Liver (tissue), 9 donors: ENCODE data around the gene CFAP97. TPM values are rescaled to one million over a fixed set of nuclear protein-coding genes. Genes with fewer than 3 reads are reported as not detected.
"Not testable (repeated sequence)": the region's sequence is repeated elsewhere in the genome, so short reads cannot be mapped to it uniquely, and the experiment has no call there.

Experiments used
- DNase-seq: peaks from one replicate; pipeline ENCODE4 v3.0.0-alpha.2; 2017; ENCODE audit warnings: low spot score
- H3K27ac ChIP-seq, 2 donors: one replicate each; pipeline ENCODE4 v1.7.0; 2013; ENCODE audit warnings: inconsistent platforms in 2 of 2, low read length in 2 of 2, control low read depth in 1 of 2, low read depth in 1 of 2, mild to moderate bottlenecking in 1 of 2
- H3K27me3 ChIP-seq, 4 donors: one replicate each; pipeline versions ENCODE4 v1.6.1 to v1.7.0; 2013; ENCODE audit warnings: low read length in 3 of 4, inconsistent platforms in 1 of 4, mild to moderate bottlenecking in 1 of 4, moderate library complexity in 1 of 4; ENCODE audit not compliant: control insufficient read depth in 4 of 4, insufficient read depth in 4 of 4
- H3K36me3 ChIP-seq, 4 donors: one replicate each; pipeline versions ENCODE4 v1.6.1 to v1.7.0; 2013; ENCODE audit warnings: low read length in 3 of 4, mild to moderate bottlenecking in 3 of 4, low read depth in 1 of 4, moderate library complexity in 1 of 4; ENCODE audit not compliant: control insufficient read depth in 4 of 4, insufficient read depth in 3 of 4
- H3K4me1 ChIP-seq, 4 donors: one replicate each; pipeline versions ENCODE4 v1.6.1 to v1.7.0; 2013; ENCODE audit warnings: low read length in 3 of 4, mild to moderate bottlenecking in 3 of 4, moderate library complexity in 1 of 4; ENCODE audit not compliant: control insufficient read depth in 4 of 4, insufficient read depth in 4 of 4
- H3K4me3 ChIP-seq, 3 donors: one replicate each; pipeline versions ENCODE4 v1.6.1 to v1.7.0; 2013; ENCODE audit warnings: low read length in 3 of 3, control low read depth in 1 of 3, low read depth in 1 of 3, mild to moderate bottlenecking in 1 of 3
- H3K9ac ChIP-seq, 2 donors: one replicate each; pipeline ENCODE4 v1.7.0; 2013; ENCODE audit warnings: low read length in 2 of 2, mild to moderate bottlenecking in 2 of 2, moderate library complexity in 2 of 2, control low read depth in 1 of 2, low read depth in 1 of 2
- H3K9me3 ChIP-seq, 4 donors: one replicate each; pipeline versions ENCODE4 v1.6.1 to v1.7.0; 2013; ENCODE audit warnings: low read length in 3 of 4; ENCODE audit not compliant: control insufficient read depth in 4 of 4
- EGR1 ChIP-seq, 2 donors: IDR thresholded peaks; 2 replicates each; pipeline ENCODE4 v1.6.1; 2016 to 2018; ENCODE audit warnings: antibody characterized with exemption in 2 of 2, low read depth in 2 of 2
- FOXA2 ChIP-seq: IDR thresholded peaks from 2 replicates; pipeline ENCODE4 v1.6.1; 2016; ENCODE audit warnings: antibody characterized with exemption
- GABPA ChIP-seq, 2 donors: IDR thresholded peaks in 1 of 2; conservative IDR thresholded peaks in 1 of 2; 2 replicates each; pipeline ENCODE4 v1.6.1; 2016; ENCODE audit warnings: antibody characterized with exemption in 2 of 2, mild to moderate bottlenecking in 1 of 2, moderate library complexity in 1 of 2
- HNF4A ChIP-seq, 2 donors: conservative IDR thresholded peaks; 2 replicates each; pipeline ENCODE4 v1.6.1; 2016; ENCODE audit warnings: antibody characterized with exemption in 2 of 2, mild to moderate bottlenecking in 2 of 2
- HNF4G ChIP-seq: IDR thresholded peaks from 2 replicates; pipeline ENCODE4 v1.6.1; 2016; ENCODE audit warnings: antibody characterized with exemption
- NR2F2 ChIP-seq: IDR thresholded peaks from 2 replicates; pipeline ENCODE4 v1.6.1; 2016; ENCODE audit warnings: antibody characterized with exemption
- REST ChIP-seq: IDR thresholded peaks from 2 replicates; pipeline ENCODE4 v1.6.1; 2016; ENCODE audit warnings: antibody characterized with exemption, mild to moderate bottlenecking
- RXRA ChIP-seq, 2 donors: IDR thresholded peaks; 2 replicates each; pipeline ENCODE4 v1.6.1; 2017 to 2018; ENCODE audit warnings: antibody characterized with exemption in 2 of 2, mild to moderate bottlenecking in 1 of 2
- SP1 ChIP-seq: IDR thresholded peaks from 2 replicates; pipeline ENCODE4 v1.6.1; 2018; ENCODE audit warnings: antibody characterized with exemption, mild to moderate bottlenecking
- YY1 ChIP-seq: IDR thresholded peaks from 2 replicates; pipeline ENCODE4 v1.6.1; 2016; ENCODE audit warnings: antibody characterized with exemption, mild to moderate bottlenecking
- WGBS: extraction: QIAGEN DNeasy Blood & Tissue Kit; methylation state at CpG from one replicate; pipeline ENCODE4 v1.1.7; 2013; 5-methylcytosine and 5-hydroxymethylcytosine counted together
- polyA plus RNA-seq, 2 donors: library from polyadenylated mRNA; stranded (reverse) in 1 of 2; unstranded in 1 of 2; fragments of 200-250 nt in 1 of 2; fragments of >200 nt in 1 of 2; fragmentation: Nextera tagmentation in 1 of 2; extraction: Ambion mirVana in 1 of 2; gene quantifications; one replicate each; pipeline versions ENCODE4 v1.2.1 to v1.2.3, GENCODE V29; 2013 to 2015
- total RNA-seq, 2 donors: library from RNA; depleted of rRNA; stranded (reverse); fragments of >200 nt; gene quantifications; one replicate each; pipeline ENCODE4 v1.2.3, GENCODE V29; 2014
- TF ChIP-seq, protein P1 (sequence below): IDR thresholded peaks from 2 replicates; pipeline ENCODE4 v1.6.1; 2016; ENCODE audit warnings: antibody characterized with exemption
- donor health status: healthy.
- donor health status: healthy.
- donor health status: healthy.
- donor health status: healthy.
- donor health status: healthy.

CFAP97 gene
- total and polyA plus RNA-seq, 4 donors, result 7.5 to 30.9 (median 18.7) TPM

GRCh38 chr4:185204238-185204910 is 574 bp upstream of the CFAP97 start:
- Histone ChIP-seq H3K9ac (peak overlapping the region; percentile 71 to 99), H3K4me1 (peaks cover 0 to 36% (median 28%) of the 10 kb centered on the region in 4 donors), H3K9me3 (no peaks in the 10 kb centered on the region), H3K27ac (peak overlapping the region; percentile 76 to 81), H3K36me3 (no peaks in the 10 kb centered on the region), H3K27me3 (no peaks in the 10 kb centered on the region), H3K4me3 (peak overlapping the region; percentile 67 to 81 (median 78))
- TF ChIP-seq HNF4G (no peak), EGR1 (IDR thresholded peaks at IDR 0.05; ENCODE audit: low read depth in 2 of 2) (peak in 1 of 2 donors; percentile 3)
- TF ChIP-seq, protein P1, sequence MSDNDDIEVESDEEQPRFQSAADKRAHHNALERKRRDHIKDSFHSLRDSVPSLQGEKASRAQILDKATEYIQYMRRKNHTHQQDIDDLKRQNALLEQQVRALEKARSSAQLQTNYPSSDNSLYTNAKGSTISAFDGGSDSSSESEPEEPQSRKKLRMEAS, result peak; percentile 24
- WGBS, result 9% methylated on average over 14 of the region's 14 CpGs
- DNase-seq, result no peak

GRCh38 chr4:185202984-185203485 is 765 bp downstream of the CFAP97 start:
- Histone ChIP-seq H3K4me1 (peaks cover 0 to 30% (median 24%) of the 10 kb centered on the region in 4 donors), H3K9ac (peak overlapping the region; percentile 89 to 93), H3K27ac (peak overlapping the region; percentile 95 to 99), H3K4me3 (peak overlapping the region; percentile 73 to 81 (median 81)), H3K27me3 (no peaks in the 10 kb centered on the region), H3K36me3 (no peaks in the 10 kb centered on the region), H3K9me3 (no peaks in the 10 kb centered on the region)
- WGBS, result 63% methylated on average over 8 of the region's 8 CpGs
- TF ChIP-seq NR2F2 (peak; percentile 11), SP1 (no peak)
- TF ChIP-seq, protein P1, result peak; percentile 28
- no peak for DNase-seq

DNA sequence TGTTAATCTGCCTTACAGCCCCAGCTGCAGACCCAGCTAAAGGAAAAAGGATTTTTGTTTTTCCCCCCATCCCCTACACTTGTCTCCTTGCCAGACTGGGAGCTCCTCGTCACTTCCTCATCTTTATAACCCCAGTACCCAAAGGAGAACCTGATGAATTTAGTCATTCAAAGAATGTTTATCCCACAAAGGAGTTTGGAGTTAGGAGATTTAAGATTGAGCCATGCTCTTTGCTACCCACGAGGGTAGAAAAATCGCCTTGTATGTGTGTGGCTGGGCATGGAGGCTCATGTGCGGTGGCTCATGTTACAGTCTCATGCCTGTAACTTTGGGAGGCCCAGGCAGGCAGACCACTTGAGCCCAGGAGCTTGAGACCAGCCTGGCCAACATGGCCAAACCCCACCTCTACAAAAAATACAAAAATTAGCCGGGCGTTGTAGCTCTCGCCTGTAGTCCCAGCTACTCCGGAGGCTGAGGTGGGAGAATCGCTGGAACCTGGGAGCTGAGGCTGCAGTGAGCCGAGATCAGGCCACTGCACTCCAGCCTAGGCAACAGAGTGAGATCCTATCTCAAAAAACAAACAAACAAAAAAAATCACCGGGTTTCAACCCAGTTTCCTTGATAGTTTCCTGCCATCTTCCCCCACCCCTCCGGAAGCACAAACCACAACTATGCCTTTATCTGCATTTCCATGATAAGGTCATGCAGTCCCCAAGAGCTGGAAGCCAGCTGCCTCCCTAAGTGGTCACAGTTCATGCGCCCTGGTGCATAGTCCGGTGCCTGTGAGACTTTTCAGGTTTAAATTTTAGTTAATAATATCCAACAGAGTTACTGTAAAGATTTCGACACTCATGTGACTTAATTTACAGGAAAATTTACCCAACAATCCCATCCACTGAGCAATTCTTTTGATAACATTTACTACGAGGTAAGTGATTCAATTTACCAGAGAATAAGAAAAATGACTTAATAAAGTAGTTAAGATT is 1.5 kb downstream of the CFAP97 start:
- TF ChIP-seq HNF4A (conservative IDR thresholded peaks at IDR 0.05), result peak; percentile 50 to 71
- peak; percentile 32 for TF ChIP-seq SP1
- peak; percentile 64 for TF ChIP-seq NR2F2
- TF ChIP-seq FOXA2, result no peak
- no peak for TF ChIP-seq REST
- TF ChIP-seq RXRA (IDR thresholded peaks at IDR 0.05), result peak; percentile 34 to 40
- TF ChIP-seq YY1, result peak; percentile 8
- TF ChIP-seq GABPA (IDR thresholded peaks at IDR 0.05 in 1 of 2, conservative IDR thresholded peaks at IDR 0.05 in 1 of 2), result no peak
- Histone ChIP-seq H3K27ac (peak overlapping the region; percentile 95 to 99), H3K9me3 (no peaks in the 10 kb centered on the region), H3K4me3 (peak overlapping the region in 2 of 3 donors; percentile 81), H3K9ac (no peak overlapping the region), H3K36me3 (no peaks in the 10 kb centered on the region), H3K4me1 (peaks cover 0 to 30% (median 24%) of the 10 kb centered on the region in 4 donors), H3K27me3 (no peaks in the 10 kb centered on the region)
- 54% methylated on average over 16 of the region's 16 CpGs for WGBS
- DNase-seq, result no peak

DNA sequence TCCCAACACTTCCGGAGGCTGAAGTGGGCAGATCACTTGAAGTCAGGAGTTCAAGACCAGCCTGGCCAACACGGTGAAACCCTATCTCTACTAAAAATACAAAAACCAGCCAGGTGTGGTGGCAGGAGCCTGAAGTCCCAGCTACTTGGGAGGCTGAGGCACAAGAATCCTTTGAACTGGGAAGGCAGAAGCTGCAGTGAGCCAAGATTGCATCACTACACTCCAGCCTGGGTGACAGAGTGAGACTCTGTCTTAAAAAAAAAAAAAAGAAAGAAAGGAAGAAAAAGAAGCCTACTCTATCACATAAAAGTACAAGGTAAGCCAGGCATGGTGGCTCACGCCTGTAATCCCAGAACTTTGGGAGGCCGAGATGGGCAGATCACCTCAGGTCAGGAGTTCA is 5.6 kb downstream of the CFAP97 start:
- H3K9me3 ChIP-seq, H3K27me3 ChIP-seq, H3K4me3 ChIP-seq, H3K27ac ChIP-seq, DNase-seq, H3K36me3 ChIP-seq, H3K9ac ChIP-seq: not testable (repeated sequence)
- 95% methylated on average over 4 of the region's 4 CpGs for WGBS
- H3K4me1 ChIP-seq, result peaks cover 0 to 23% (median 19%) of the 10 kb centered on the region in 4 donors
